ENCODE data around the gene RO60.

Gene RO60

GRCh38 chr1:193014400-193014799 is 45.0 kb upstream of the RO60 start:
- no peak overlapping the region for H3K4me3 ChIP-seq (ENCODE audit: low read length)
- H3K27me3 ChIP-seq (ENCODE audit: low read depth, low read length): no peaks in the 10 kb centered on the region
- no peaks in the 10 kb centered on the region for H3K9me3 ChIP-seq (ENCODE audit: insufficient read depth, low read length)
- no peak overlapping the region for H3K27ac ChIP-seq (ENCODE audit: low read length)
- peaks cover 4% of the 10 kb centered on the region for H3K4me1 ChIP-seq (ENCODE audit: low read length)
- no peaks in the 10 kb centered on the region for H3K79me2 ChIP-seq (ENCODE audit: low read length)
- H3K9ac ChIP-seq (ENCODE audit: low read length): no peak overlapping the region
- no peak for TF ChIP-seq CTCF (IDR thresholded peaks at IDR 0.05; ENCODE audit: low read depth, low read length)
- TF ChIP-seq EZH2phosphoT487 (IDR thresholded peaks at IDR 0.05; ENCODE audit: low read depth): no peak
- no peak overlapping the region for H3K4me2 ChIP-seq (ENCODE audit: low read length)
- H2AFZ ChIP-seq (ENCODE audit: low read depth, low read length): no peak overlapping the region
- H3K36me3 ChIP-seq (replicated peaks; ENCODE audit: low read depth, low read length): peaks cover 19% of the 10 kb centered on the region
- no peaks in the 10 kb centered on the region for H4K20me1 ChIP-seq (ENCODE audit: insufficient read depth, low read length)

GRCh38 chr1:193016788-193017187 is 42.6 kb upstream of the RO60 start:
- Histone ChIP-seq H3K79me2 (ENCODE audit: low read length) (no peaks in the 10 kb centered on the region), H3K27me3 (ENCODE audit: low read depth, low read length) (no peaks in the 10 kb centered on the region), H3K4me3 (ENCODE audit: low read length) (no peak overlapping the region), H3K36me3 (replicated peaks; ENCODE audit: low read depth, low read length) (peaks cover 24% of the 10 kb centered on the region), H3K4me2 (ENCODE audit: low read length) (no peak overlapping the region), H3K27ac (ENCODE audit: low read length) (no peak overlapping the region), H3K9ac (ENCODE audit: low read length) (no peak overlapping the region), H2AFZ (ENCODE audit: low read depth, low read length) (no peak overlapping the region), H3K4me1 (ENCODE audit: low read length) (no peaks in the 10 kb centered on the region), H4K20me1 (ENCODE audit: insufficient read depth, low read length) (no peaks in the 10 kb centered on the region), H3K9me3 (ENCODE audit: insufficient read depth, low read length) (no peaks in the 10 kb centered on the region)
- no peak for TF ChIP-seq EZH2phosphoT487 (IDR thresholded peaks at IDR 0.05; ENCODE audit: low read depth)
- TF ChIP-seq CTCF (IDR thresholded peaks at IDR 0.05; ENCODE audit: low read depth, low read length): no peak

- H3K9ac ChIP-seq (ENCODE audit: low read length): no peak overlapping the region
- H3K9me3 ChIP-seq (ENCODE audit: insufficient read depth, low read length): no peaks in the 10 kb centered on the region
- no peak overlapping the region for H3K27ac ChIP-seq (ENCODE audit: low read length)
- no peaks in the 10 kb centered on the region for H3K4me1 ChIP-seq (ENCODE audit: low read length)
- TF ChIP-seq EZH2phosphoT487 (IDR thresholded peaks at IDR 0.05; ENCODE audit: low read depth) (no peak), CTCF (IDR thresholded peaks at IDR 0.05; ENCODE audit: low read depth, low read length) (peak; percentile 79)
- no peak overlapping the region for H2AFZ ChIP-seq (ENCODE audit: low read depth, low read length)
- no peaks in the 10 kb centered on the region for H3K79me2 ChIP-seq (ENCODE audit: low read length)
- H4K20me1 ChIP-seq (ENCODE audit: insufficient read depth, low read length): no peaks in the 10 kb centered on the region
- H3K4me2 ChIP-seq (ENCODE audit: low read length): no peak overlapping the region
- H3K4me3 ChIP-seq (ENCODE audit: low read length): no peak overlapping the region
- H3K27me3 ChIP-seq (ENCODE audit: low read depth, low read length): no peaks in the 10 kb centered on the region
- peaks cover 21% of the 10 kb centered on the region for H3K36me3 ChIP-seq (replicated peaks; ENCODE audit: low read depth, low read length)
Observed at GRCh38 chr1:193019442-193020026, 39.9 kb upstream of the RO60 start.

- TF ChIP-seq EZH2phosphoT487 (IDR thresholded peaks at IDR 0.05; ENCODE audit: low read depth) (no peak), CTCF (IDR thresholded peaks at IDR 0.05; ENCODE audit: low read depth, low read length) (no peak)
- H3K9me3 ChIP-seq (ENCODE audit: insufficient read depth, low read length): no peaks in the 10 kb centered on the region
- H3K4me1 ChIP-seq (ENCODE audit: low read length): no peaks in the 10 kb centered on the region
- peaks cover 32% of the 10 kb centered on the region for H3K36me3 ChIP-seq (replicated peaks; ENCODE audit: low read depth, low read length)
- H3K4me3 ChIP-seq (ENCODE audit: low read length): no peak overlapping the region
- no peak overlapping the region for H3K27ac ChIP-seq (ENCODE audit: low read length)
- H3K9ac ChIP-seq (ENCODE audit: low read length): no peak overlapping the region
- H3K27me3 ChIP-seq (ENCODE audit: low read depth, low read length): no peaks in the 10 kb centered on the region
- no peak overlapping the region for H3K4me2 ChIP-seq (ENCODE audit: low read length)
- peaks cover 1% of the 10 kb centered on the region; the same call in 1 of the 2 replicates for H4K20me1 ChIP-seq (ENCODE audit: insufficient read depth, low read length)
- H2AFZ ChIP-seq (ENCODE audit: low read depth, low read length): no peak overlapping the region
- peaks cover 17% of the 10 kb centered on the region for H3K79me2 ChIP-seq (ENCODE audit: low read length)
Observed at GRCh38 chr1:193025218-193025617, 34.2 kb upstream of the RO60 start.

Measured in OCI-LY3 (cell line).